Endodermal cell (in vitro differentiated cells): ENCODE data around the gene DENND4B. TPM values are rescaled to one million over a fixed set of nuclear protein-coding genes. Genes with fewer than 3 reads are reported as not detected.
A peak's percentile ranks its signal among the peaks of the same experiment; 100 is the strongest.

Source experiments
- DNase-seq: peaks from one replicate; pipeline ENCODE4 v3.0.0-alpha.2; 2017
- H3K27ac ChIP-seq: 2 replicates; pipeline ENCODE4 v1.5.1; 2013; ENCODE audit warnings: mild to moderate bottlenecking, low read depth, low read length, moderate library complexity
- H3K27me3 ChIP-seq: 2 replicates; pipeline ENCODE4 v1.6.1; 2013; ENCODE audit warnings: mild to moderate bottlenecking, low read length, moderate library complexity; ENCODE audit not compliant: insufficient read depth, control insufficient read depth, poor library complexity, severe bottlenecking
- H3K36me3 ChIP-seq: 2 replicates; pipeline ENCODE4 v1.7.0; 2013; ENCODE audit warnings: mild to moderate bottlenecking, low read length, moderate library complexity; ENCODE audit not compliant: control insufficient read depth, insufficient read depth
- H3K4me1 ChIP-seq: one replicate; pipeline ENCODE4 v1.7.0; 2013; ENCODE audit warnings: low read length; ENCODE audit not compliant: control insufficient read depth, insufficient read depth
- H3K4me3 ChIP-seq: 2 replicates; pipeline ENCODE4 v1.5.1; 2013; ENCODE audit warnings: mild to moderate bottlenecking, low read length, moderate library complexity
- H3K9ac ChIP-seq: 2 replicates; pipeline ENCODE4 v1.6.1; 2013; ENCODE audit warnings: mild to moderate bottlenecking, low read length, moderate library complexity; ENCODE audit not compliant: poor library complexity, severe bottlenecking; ENCODE audit errors: extremely low read depth
- H3K9me3 ChIP-seq: 2 replicates; pipeline ENCODE4 v1.6.1; 2013; ENCODE audit warnings: mild to moderate bottlenecking, low read length, moderate library complexity; ENCODE audit not compliant: control insufficient read depth
- H3K27ac Mint-ChIP-seq: 2 replicates; pipeline ENCODE4 v1.8.0; 2020; ENCODE audit warnings: mixed read lengths
- H3K27me3 Mint-ChIP-seq: 2 replicates; pipeline ENCODE4 v1.8.0; 2021; ENCODE audit warnings: mild to moderate bottlenecking, mixed read lengths; ENCODE audit not compliant: insufficient read depth
- H3K36me3 Mint-ChIP-seq: 2 replicates; pipeline ENCODE4 v1.8.0; 2020; ENCODE audit warnings: low read depth, mixed read lengths
- H3K4me1 Mint-ChIP-seq: 2 replicates; pipeline ENCODE4 v1.8.0; 2020; ENCODE audit warnings: mixed read lengths
- H3K4me3 Mint-ChIP-seq: 2 replicates; pipeline ENCODE4 v1.8.0; 2020; ENCODE audit warnings: mild to moderate bottlenecking, moderate library complexity, mixed read lengths
- H3K9me3 Mint-ChIP-seq: 2 replicates; pipeline ENCODE4 v1.8.0; 2020; ENCODE audit warnings: mild to moderate bottlenecking, mixed read lengths
- WGBS, 2 experiments: methylation state at CpG; one replicate each; pipeline versions ENCODE4 v1.1.5 to v1.1.7; 2013; ENCODE audit warnings: missing lambda C conversion rate in 2 of 2, mixed read lengths in 1 of 2; ENCODE audit not compliant: insufficient coverage in 1 of 2, insufficient read length in 1 of 2; 5-methylcytosine and 5-hydroxymethylcytosine counted together
- total RNA-seq, 2 donors: library from RNA; stranded (reverse); fragmentation: NEBNext Ultra II Directional in 1 of 2; extraction: Animal tissue kit (Norgen Biotek cat#: 25700) in 1 of 2; gene quantifications; 2 replicates in 1 of 2; 3 replicates in 1 of 2; pipeline ENCODE4 v1.2.1, GENCODE V29; 2021
- TF ChIP-seq, protein P1 (sequence below): fragments of 200-600 bp; sonication (generic); conservative IDR thresholded peaks from 2 replicates; pipeline ENCODE4 v1.5.0; 2021; ENCODE audit warnings: antibody characterized with exemption, mild to moderate bottlenecking

The DENND4B gene
- total RNA-seq, 2 donors from 2014 or later, result 89.5 to 115 TPM

GRCh38 chr1:153922076-153922971 lies 24.2 kb downstream of the DENND4B start:
- DNase-seq, result peak; percentile 91
- peak overlapping the region; percentile 94 for H3K27ac Mint-ChIP-seq
- H3K27ac ChIP-seq, result peak overlapping the region; percentile 91
- H3K36me3 ChIP-seq, result peaks cover 17% of the 10 kb centered on the region
- peaks cover 23% of the 10 kb centered on the region for H3K4me1 Mint-ChIP-seq
- TF ChIP-seq, protein P1, sequence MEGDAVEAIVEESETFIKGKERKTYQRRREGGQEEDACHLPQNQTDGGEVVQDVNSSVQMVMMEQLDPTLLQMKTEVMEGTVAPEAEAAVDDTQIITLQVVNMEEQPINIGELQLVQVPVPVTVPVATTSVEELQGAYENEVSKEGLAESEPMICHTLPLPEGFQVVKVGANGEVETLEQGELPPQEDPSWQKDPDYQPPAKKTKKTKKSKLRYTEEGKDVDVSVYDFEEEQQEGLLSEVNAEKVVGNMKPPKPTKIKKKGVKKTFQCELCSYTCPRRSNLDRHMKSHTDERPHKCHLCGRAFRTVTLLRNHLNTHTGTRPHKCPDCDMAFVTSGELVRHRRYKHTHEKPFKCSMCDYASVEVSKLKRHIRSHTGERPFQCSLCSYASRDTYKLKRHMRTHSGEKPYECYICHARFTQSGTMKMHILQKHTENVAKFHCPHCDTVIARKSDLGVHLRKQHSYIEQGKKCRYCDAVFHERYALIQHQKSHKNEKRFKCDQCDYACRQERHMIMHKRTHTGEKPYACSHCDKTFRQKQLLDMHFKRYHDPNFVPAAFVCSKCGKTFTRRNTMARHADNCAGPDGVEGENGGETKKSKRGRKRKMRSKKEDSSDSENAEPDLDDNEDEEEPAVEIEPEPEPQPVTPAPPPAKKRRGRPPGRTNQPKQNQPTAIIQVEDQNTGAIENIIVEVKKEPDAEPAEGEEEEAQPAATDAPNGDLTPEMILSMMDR, result peak; percentile 56
- H3K27me3 ChIP-seq, result no peaks in the 10 kb centered on the region
- no peaks in the 10 kb centered on the region for H3K9me3 ChIP-seq
- H3K4me3 ChIP-seq, result peak overlapping the region; percentile 88
- peaks cover 4% of the 10 kb centered on the region for H3K36me3 Mint-ChIP-seq
- 0% methylated on average over 56 of the region's 86 CpGs; no CpG with 5 or more reads in 1 of the 2 experiments for WGBS, 2 experiments
- H3K9me3 Mint-ChIP-seq, result no peaks in the 10 kb centered on the region
- H3K27me3 Mint-ChIP-seq, result no peaks in the 10 kb centered on the region
- peaks cover 12% of the 10 kb centered on the region for H3K4me1 ChIP-seq
- H3K4me3 Mint-ChIP-seq, result peak overlapping the region; percentile 95
- peak overlapping the region; percentile 79 for H3K9ac ChIP-seq

DNA sequence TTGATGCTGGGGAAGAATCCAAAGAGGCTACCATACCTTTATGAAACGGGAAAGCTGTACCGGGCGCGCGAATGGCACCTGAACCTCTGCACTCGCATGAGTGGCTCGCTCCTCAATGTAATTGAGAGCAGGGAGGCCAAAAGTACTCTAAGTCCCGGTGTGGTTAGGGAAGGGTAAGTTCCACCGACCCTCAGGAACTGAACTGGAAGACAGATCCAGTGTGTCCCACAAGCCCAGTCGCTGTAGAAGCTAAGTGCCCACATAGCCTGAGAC lies 24.8 kb downstream of the DENND4B start:
- Mint-ChIP-seq H3K9me3 (no peaks in the 10 kb centered on the region), H3K36me3 (peaks cover 4% of the 10 kb centered on the region), H3K27me3 (no peaks in the 10 kb centered on the region), H3K4me3 (peak overlapping the region; percentile 95), H3K4me1 (peaks cover 23% of the 10 kb centered on the region), H3K27ac (peak overlapping the region; percentile 94)
- no peaks in the 10 kb centered on the region for H3K9me3 ChIP-seq
- peaks cover 12% of the 10 kb centered on the region for H3K4me1 ChIP-seq
- peak; percentile 67 for DNase-seq
- H3K9ac ChIP-seq, result peak overlapping the region; percentile 79
- TF ChIP-seq, protein P1, result no peak
- no peaks in the 10 kb centered on the region for H3K27me3 ChIP-seq
- peak overlapping the region; percentile 88 for H3K4me3 ChIP-seq
- peak overlapping the region; percentile 91 for H3K27ac ChIP-seq
- WGBS, 2 experiments, result 0 to 2% methylated on average over 10 of the region's 10 CpGs
- peaks cover 17% of the 10 kb centered on the region for H3K36me3 ChIP-seq

DNA sequence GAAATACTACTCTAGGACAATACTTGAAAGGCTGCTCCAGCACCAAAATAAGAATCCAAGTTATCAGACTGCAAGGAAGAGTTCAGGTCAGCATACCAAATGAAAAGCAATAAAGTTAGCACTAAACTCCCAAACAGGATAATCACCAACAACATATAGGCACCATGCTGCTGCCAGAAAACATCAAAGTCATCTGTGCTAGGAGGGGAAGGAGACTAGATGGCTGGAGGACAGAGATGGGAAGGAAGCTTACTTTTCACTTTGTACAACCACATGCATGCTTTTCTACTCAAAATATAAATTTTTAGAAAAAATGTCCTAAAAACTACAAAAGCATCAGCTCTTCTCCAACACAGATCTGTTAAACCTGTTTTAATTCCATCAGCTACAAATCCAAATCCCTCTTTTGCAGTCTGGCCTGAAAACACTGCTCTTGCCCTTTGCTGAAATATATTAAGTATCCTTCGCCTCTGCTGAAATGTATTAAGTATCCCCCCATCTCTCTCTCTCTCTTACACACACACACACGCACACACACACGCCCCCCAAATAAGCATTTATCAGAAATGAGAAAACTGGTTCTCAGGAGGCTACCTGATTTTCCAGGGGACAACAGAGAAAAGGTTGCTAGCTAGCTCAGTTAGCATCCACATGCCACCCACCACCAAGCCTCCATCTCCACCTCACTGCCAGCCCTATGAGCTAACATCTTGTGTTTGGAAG lies 25.3 kb downstream of the DENND4B start:
- peaks cover 23% of the 10 kb centered on the region for H3K4me1 Mint-ChIP-seq
- peaks cover 12% of the 10 kb centered on the region for H3K4me1 ChIP-seq
- H3K27me3 Mint-ChIP-seq, result no peaks in the 10 kb centered on the region
- H3K4me3 ChIP-seq, result peak overlapping the region; percentile 88
- no peaks in the 10 kb centered on the region for H3K27me3 ChIP-seq
- H3K4me3 Mint-ChIP-seq, result peak overlapping the region; percentile 95
- 26% methylated on average over 3 of the region's 3 CpGs; no CpG with 5 or more reads in 1 of the 2 experiments for WGBS, 2 experiments
- no peaks in the 10 kb centered on the region for H3K9me3 Mint-ChIP-seq
- H3K27ac Mint-ChIP-seq, result peak overlapping the region; percentile 94
- TF ChIP-seq, protein P1, result no peak
- peak overlapping the region; percentile 79 for H3K9ac ChIP-seq
- peaks cover 5% of the 10 kb centered on the region for H3K36me3 Mint-ChIP-seq
- no peak for DNase-seq
- no peak overlapping the region for H3K27ac ChIP-seq
- peaks cover 21% of the 10 kb centered on the region for H3K36me3 ChIP-seq
- no peaks in the 10 kb centered on the region for H3K9me3 ChIP-seq
